Trophoblast cell (in vitro differentiated cells and primary cell): ENCODE data around the gene P4HTM.

Source experiments
- DNase-seq, 2 donors: peaks; one replicate each; pipeline ENCODE4 v3.0.0-alpha.2; 2016
- H2AFZ ChIP-seq: 2 replicates; pipeline ENCODE4 v1.6.1; 2013; ENCODE audit warnings: low read length, moderate library complexity, mild to moderate bottlenecking; ENCODE audit not compliant: insufficient read depth, poor library complexity
- H2AK5ac ChIP-seq: 2 replicates; pipeline ENCODE4 v1.6.1; 2013; ENCODE audit warnings: mild to moderate bottlenecking, low read length
- H2BK120ac ChIP-seq: 2 replicates; pipeline ENCODE4 v1.6.1; 2013; ENCODE audit warnings: low read length, mild to moderate bottlenecking, moderate library complexity; ENCODE audit not compliant: insufficient read depth, poor library complexity
- H2BK12ac ChIP-seq: 2 replicates; pipeline ENCODE4 v1.6.1; 2013; ENCODE audit warnings: mild to moderate bottlenecking, low read length, moderate library complexity
- H2BK5ac ChIP-seq: 2 replicates; pipeline ENCODE4 v1.6.1; 2013; ENCODE audit warnings: low read length, low read depth, moderate library complexity, mild to moderate bottlenecking; ENCODE audit not compliant: poor library complexity
- H3K14ac ChIP-seq: 2 replicates; pipeline ENCODE4 v1.6.1; 2013; ENCODE audit warnings: mild to moderate bottlenecking, low read length
- H3K18ac ChIP-seq: 2 replicates; pipeline ENCODE4 v1.6.1; 2013; ENCODE audit warnings: mild to moderate bottlenecking, low read length
- H3K23ac ChIP-seq: 2 replicates; pipeline ENCODE4 v1.6.1; 2013; ENCODE audit warnings: low read length
- H3K27ac ChIP-seq: 2 replicates; pipeline ENCODE4 v1.5.1; 2013; ENCODE audit warnings: low read depth, mild to moderate bottlenecking, inconsistent platforms, low read length, moderate library complexity
- H3K27me3 ChIP-seq: 2 replicates; pipeline ENCODE4 v1.6.1; 2013; ENCODE audit warnings: inconsistent platforms, mild to moderate bottlenecking, low read length, moderate library complexity; ENCODE audit not compliant: insufficient read depth
- H3K36me3 ChIP-seq, 2 experiments: 1 replicate in 1 of 2; 2 replicates in 1 of 2; pipeline ENCODE4 v1.6.1; 2013; ENCODE audit warnings: low read length in 2 of 2, mild to moderate bottlenecking in 2 of 2, moderate library complexity in 1 of 2; ENCODE audit not compliant: insufficient read depth in 2 of 2, control insufficient read depth in 1 of 2
- H3K4ac ChIP-seq: 2 replicates; pipeline ENCODE4 v1.6.1; 2013; ENCODE audit warnings: low read depth, mild to moderate bottlenecking, low read length, moderate library complexity
- H3K4me1 ChIP-seq, 2 experiments: 1 replicate in 1 of 2; 2 replicates in 1 of 2; pipeline ENCODE4 v1.6.1; 2013; ENCODE audit warnings: low read length in 2 of 2, mild to moderate bottlenecking in 2 of 2, moderate library complexity in 1 of 2; ENCODE audit not compliant: insufficient read depth in 2 of 2, control insufficient read depth in 1 of 2
- H3K4me2 ChIP-seq: 2 replicates; pipeline ENCODE4 v1.6.1; 2013; ENCODE audit warnings: inconsistent platforms, mild to moderate bottlenecking, low read length, moderate library complexity
- H3K4me3 ChIP-seq: 2 replicates; pipeline ENCODE4 v1.5.1; 2013; ENCODE audit warnings: mild to moderate bottlenecking, low read depth, low read length, inconsistent platforms
- H3K79me1 ChIP-seq: one replicate; pipeline ENCODE4 v1.6.1; 2013; ENCODE audit warnings: low read length
- H3K79me2 ChIP-seq: 2 replicates; pipeline ENCODE4 v1.6.1; 2013; ENCODE audit warnings: low read length, mild to moderate bottlenecking; ENCODE audit not compliant: control insufficient read depth, insufficient read depth, poor library complexity
- H3K9ac ChIP-seq: 2 replicates; pipeline ENCODE4 v1.6.1; 2013; ENCODE audit warnings: mild to moderate bottlenecking, low read length
- H3K9me3 ChIP-seq: 2 replicates; pipeline ENCODE4 v1.6.1; 2013; ENCODE audit warnings: low read depth, mild to moderate bottlenecking, control low read depth, inconsistent platforms, low read length; ENCODE audit not compliant: insufficient read depth
- H4K12ac ChIP-seq: 2 replicates; pipeline ENCODE4 v1.6.1; 2013; ENCODE audit warnings: low read depth, mild to moderate bottlenecking, low read length, moderate library complexity
- H4K8ac ChIP-seq: 2 replicates; pipeline ENCODE4 v1.6.1; 2013; ENCODE audit warnings: low read depth, mild to moderate bottlenecking, low read length, moderate library complexity
- H4K91ac ChIP-seq: one replicate; pipeline ENCODE4 v1.6.1; 2013; ENCODE audit warnings: low read depth, mild to moderate bottlenecking, low read length, moderate library complexity
- WGBS: extraction: QIAGEN DNeasy Blood & Tissue Kit; methylation state at CpG from one replicate; pipeline ENCODE4 v1.1.7; 2013; ENCODE audit warnings: missing lambda C conversion rate; ENCODE audit not compliant: insufficient read length, insufficient coverage; ENCODE audit errors: extremely low coverage; 5-methylcytosine and 5-hydroxymethylcytosine counted together

P4HTM gene

GRCh38 chr3:49015765-49016164 lies 25.7 kb downstream of the P4HTM start:
- H3K4me2 ChIP-seq: no peak overlapping the region
- H2BK5ac ChIP-seq: no peak overlapping the region
- H3K14ac ChIP-seq: no peak overlapping the region
- H4K12ac ChIP-seq: no peak overlapping the region
- H3K4ac ChIP-seq: no peak overlapping the region
- H3K36me3 ChIP-seq: peaks cover 57 to 60% of the 10 kb centered on the region in 2 experiments
- no peaks in the 10 kb centered on the region for H3K27me3 ChIP-seq
- peaks cover 14% of the 10 kb centered on the region for H3K79me1 ChIP-seq
- H4K8ac ChIP-seq: no peak overlapping the region
- no peak overlapping the region for H3K18ac ChIP-seq
- no peak overlapping the region for H3K4me3 ChIP-seq
- peaks cover 8% of the 10 kb centered on the region for H3K79me2 ChIP-seq
- H2AK5ac ChIP-seq: no peak overlapping the region
- peaks cover 2% of the 10 kb centered on the region for H3K9me3 ChIP-seq
- peak in 1 of 2 donors; percentile 18 for DNase-seq
- H2AFZ ChIP-seq: no peak overlapping the region
- H2BK120ac ChIP-seq: no peak overlapping the region
- no peak overlapping the region for H2BK12ac ChIP-seq
- peaks cover 6 to 16% of the 10 kb centered on the region in 2 experiments for H3K4me1 ChIP-seq
- no peak overlapping the region for H3K9ac ChIP-seq
- H3K23ac ChIP-seq: no peak overlapping the region
- H3K27ac ChIP-seq: no peak overlapping the region
- no peak overlapping the region for H4K91ac ChIP-seq
- WGBS: no CpG with 5 or more reads among the region's 6 CpGs

DNA sequence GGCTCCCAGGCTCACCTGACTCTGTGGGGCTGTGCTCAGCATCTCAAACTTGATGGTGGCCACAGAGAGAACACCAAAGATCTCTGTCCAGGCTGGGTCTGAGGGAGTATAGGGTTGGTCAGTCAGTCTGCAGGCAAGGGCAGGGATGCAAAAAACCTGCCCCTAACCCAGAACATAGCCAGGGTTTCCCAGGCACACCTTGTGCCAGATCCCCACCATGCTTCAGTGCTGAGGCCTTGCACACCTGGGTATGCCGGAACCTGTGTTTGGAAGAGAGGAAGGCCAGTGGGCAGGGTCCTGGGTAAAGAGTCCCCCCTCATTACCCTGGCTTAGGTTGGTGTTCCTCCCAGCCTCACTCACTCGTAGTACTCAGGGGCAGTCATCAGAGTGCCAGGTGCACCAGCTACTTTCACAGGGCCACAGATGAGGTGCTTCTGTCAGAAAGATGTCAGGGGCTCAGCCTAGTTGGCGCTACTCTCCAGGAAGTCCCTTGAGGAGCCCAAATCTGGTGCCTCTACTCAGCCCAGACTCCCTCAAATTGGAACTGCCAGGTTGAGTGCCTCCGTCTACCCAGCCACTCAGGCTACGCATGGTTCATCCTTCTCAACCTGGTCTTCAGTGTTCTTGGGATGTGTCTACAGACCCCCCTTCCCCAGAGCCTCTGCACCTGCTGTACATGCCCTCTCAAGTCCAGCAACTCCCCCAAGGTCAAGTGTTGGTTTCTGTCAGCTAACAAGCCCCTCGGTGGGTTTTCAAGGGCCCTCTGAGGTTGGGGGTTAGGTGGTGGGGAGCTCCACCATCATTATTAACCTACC lies 26.6 kb downstream of the P4HTM start:
- peaks cover 12% of the 10 kb centered on the region for H3K79me2 ChIP-seq
- H2BK12ac ChIP-seq: no peak overlapping the region
- no peak overlapping the region for H3K4ac ChIP-seq
- no peak overlapping the region for H4K91ac ChIP-seq
- H3K4me3 ChIP-seq: no peak overlapping the region
- no peak for DNase-seq
- H3K36me3 ChIP-seq: peaks cover 53 to 54% of the 10 kb centered on the region in 2 experiments
- H3K27me3 ChIP-seq: no peaks in the 10 kb centered on the region
- H2BK120ac ChIP-seq: no peak overlapping the region
- H3K18ac ChIP-seq: no peak overlapping the region
- H2AFZ ChIP-seq: no peak overlapping the region
- no peak overlapping the region for H3K23ac ChIP-seq
- no peak overlapping the region for H4K8ac ChIP-seq
- no peak overlapping the region for H3K27ac ChIP-seq
- no peak overlapping the region for H3K4me2 ChIP-seq
- H3K79me1 ChIP-seq: peaks cover 20% of the 10 kb centered on the region
- H2AK5ac ChIP-seq: no peak overlapping the region
- H2BK5ac ChIP-seq: no peak overlapping the region
- H4K12ac ChIP-seq: no peak overlapping the region
- no peak overlapping the region for H3K14ac ChIP-seq
- no peak overlapping the region for H3K9ac ChIP-seq
- peaks cover 6 to 16% of the 10 kb centered on the region in 2 experiments for H3K4me1 ChIP-seq
- WGBS: no CpG with 5 or more reads among the region's 6 CpGs
- peaks cover 2% of the 10 kb centered on the region for H3K9me3 ChIP-seq

DNA sequence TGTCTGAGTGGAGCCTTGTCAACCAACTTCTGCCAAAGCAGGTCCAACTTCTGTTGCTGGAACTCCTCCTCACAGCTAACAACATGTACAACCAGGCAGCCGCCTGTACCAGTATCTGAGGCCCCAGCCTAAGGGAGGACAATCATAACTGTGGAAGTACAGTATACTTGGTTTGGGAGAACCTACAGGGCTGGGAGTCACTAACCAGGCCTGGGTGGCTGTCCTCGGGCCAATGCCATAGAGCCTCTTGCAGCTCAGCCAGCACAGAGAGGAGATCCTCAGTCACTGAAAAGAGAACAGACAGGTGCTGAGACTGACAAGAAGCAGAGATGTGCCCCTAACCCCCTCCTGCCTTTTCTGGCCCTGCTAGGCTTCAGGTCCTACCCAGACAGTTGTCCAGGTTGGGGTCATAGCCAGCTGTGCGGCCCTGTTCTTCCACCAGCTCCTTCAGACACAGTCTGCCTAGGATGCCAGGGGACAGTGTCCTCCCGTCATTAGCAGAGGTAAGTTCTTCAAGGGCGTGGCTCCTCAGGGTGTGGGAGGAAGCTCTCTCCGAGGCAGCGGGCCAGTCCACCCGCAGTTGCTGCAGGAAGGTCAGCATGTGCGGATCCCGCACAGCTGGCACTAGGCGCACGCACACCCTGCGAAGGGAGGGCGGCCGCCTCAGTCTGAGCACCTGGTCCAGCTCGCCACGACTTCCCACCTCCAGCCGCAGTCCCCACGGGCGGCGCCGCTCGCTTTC lies 27.4 kb downstream of the P4HTM start:
- Histone ChIP-seq H3K23ac (no peak overlapping the region), H2BK12ac (no peak overlapping the region), H4K8ac (peak overlapping the region; percentile 85), H2AK5ac (peak overlapping the region; percentile 9), H3K9me3 (peaks cover 2% of the 10 kb centered on the region), H3K79me1 (peaks cover 26% of the 10 kb centered on the region), H3K4ac (no peak overlapping the region), H2BK120ac (no peak overlapping the region), H3K79me2 (peaks cover 17% of the 10 kb centered on the region), H3K18ac (peak overlapping the region; percentile 9), H4K91ac (peak overlapping the region; percentile 67), H2AFZ (peak overlapping the region; percentile 14), H3K4me2 (peak overlapping the region; percentile 86), H3K9ac (peak overlapping the region; percentile 67), H3K27me3 (no peaks in the 10 kb centered on the region), H3K27ac (peak overlapping the region; percentile 59), H3K4me1 (peaks cover 7 to 17% of the 10 kb centered on the region in 2 experiments), H4K12ac (peak overlapping the region; percentile 3), H3K14ac (peak overlapping the region; percentile 32), H3K4me3 (peak overlapping the region; percentile 88), H3K36me3 (peaks cover 46 to 48% of the 10 kb centered on the region in 2 experiments), H2BK5ac (no peak overlapping the region)
- no CpG with 5 or more reads among the region's 23 CpGs for WGBS
- DNase-seq: peak in 1 of 2 donors; percentile 53

GRCh38 chr3:49017971-49018706 lies 28.1 kb downstream of the P4HTM start, which contains the start of gene DALRD3:
TSS of gene DALRD3 (minus strand) at chr3:49018580. CDS start at chr3:49018564, 16 bp downstream.
- H2BK12ac ChIP-seq: no peak within 1 kb of the TSS
- peak within 1 kb of the TSS; percentile 34 for H3K18ac ChIP-seq
- H2AK5ac ChIP-seq: peak within 1 kb of the TSS; percentile 9
- H3K23ac ChIP-seq: no peak within 1 kb of the TSS
- WGBS: no CpG with 5 or more reads among the region's 85 CpGs
- peak; percentile 71 to 74 for DNase-seq
- H3K79me2 ChIP-seq: peaks cover 21% of the 10 kb centered on the region
- peaks cover 27% of the 10 kb centered on the region for H3K79me1 ChIP-seq
- no peaks in the 10 kb centered on the region for H3K27me3 ChIP-seq
- peak within 1 kb of the TSS; percentile 88 for H3K4me3 ChIP-seq
- H3K36me3 ChIP-seq: peaks cover 38 to 46% of the 10 kb centered on the region in 2 experiments
- H2AFZ ChIP-seq: peak within 1 kb of the TSS; percentile 83
- H4K12ac ChIP-seq: peak within 1 kb of the TSS; percentile 67
- peak within 1 kb of the TSS; percentile 67 for H3K9ac ChIP-seq
- H4K8ac ChIP-seq: peak within 1 kb of the TSS; percentile 85
- H3K4me2 ChIP-seq: peak within 1 kb of the TSS; percentile 86
- peak within 1 kb of the TSS; percentile 20 for H2BK120ac ChIP-seq
- peak within 1 kb of the TSS; percentile 62 for H3K14ac ChIP-seq
- H3K9me3 ChIP-seq: peaks cover 2% of the 10 kb centered on the region
- peak within 1 kb of the TSS; percentile 48 for H3K4ac ChIP-seq
- H3K4me1 ChIP-seq: peaks cover 14 to 24% of the 10 kb centered on the region in 2 experiments
- H4K91ac ChIP-seq: peak within 1 kb of the TSS; percentile 67
- peak within 1 kb of the TSS; percentile 59 for H3K27ac ChIP-seq
- H2BK5ac ChIP-seq: peak within 1 kb of the TSS; percentile 29
